ENCODE results near the gene PTPN2. TPM values are rescaled to one million over a fixed set of nuclear protein-coding genes. Genes with fewer than 3 reads are reported as not detected.

PTPN2 gene
- total RNA-seq, 2 experiments from 2014 or later: 54.9 to 69.7 TPM

DNA sequence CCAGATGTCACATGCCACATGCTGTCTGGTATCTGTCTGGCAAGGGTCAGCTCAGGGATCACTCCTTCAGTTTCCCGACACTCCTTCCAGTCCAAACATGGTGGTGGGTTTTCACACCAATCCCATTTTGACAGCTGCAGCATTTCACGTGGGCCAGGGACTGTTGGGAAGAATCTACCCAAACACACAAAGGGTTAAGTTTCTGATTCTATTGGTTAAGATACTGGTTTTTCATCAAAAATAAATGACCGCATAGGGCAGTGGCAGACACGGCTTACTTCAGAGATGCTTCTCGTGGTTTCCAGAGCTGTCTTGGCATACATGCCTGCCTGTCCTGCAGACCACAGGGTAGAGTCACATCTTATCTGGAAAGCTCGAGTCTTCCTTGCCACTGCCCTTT, 101.5 kb downstream of the PTPN2 start:
- no peaks in the 10 kb centered on the region for H3K9me3 ChIP-seq (ENCODE audit: low read length)
- no peaks in the 10 kb centered on the region for H4K20me1 ChIP-seq (ENCODE audit: insufficient read depth, low read length)
- no peak overlapping the region for H3K27ac ChIP-seq (ENCODE audit: low read depth, low read length, poor library complexity, severe bottlenecking)
- H3K79me2 ChIP-seq (ENCODE audit: insufficient read depth, low read depth, low read length): no peaks in the 10 kb centered on the region
- H3K36me3 ChIP-seq (ENCODE audit: insufficient read depth, low read length): no peaks in the 10 kb centered on the region
- no TSS peak for BruUV-seq (replicated peaks)
- no peaks in the 10 kb centered on the region for H3K4me1 ChIP-seq (ENCODE audit: insufficient read depth, low read length, poor library complexity, severe bottlenecking)
- H3K4me2 ChIP-seq (ENCODE audit: low read length): no peak overlapping the region
- no peak overlapping the region for H2AFZ ChIP-seq (ENCODE audit: low read length)
- DNase-seq (ENCODE audit: low spot score): no peak
- ChIA-PET POLR2A (interaction anchor here (1.1 kb wide), 1 partner anchor 42 kb away, joined by 3 read pairs; no protein-coding TSS in a partner anchor), CTCF (ENCODE audit: unreplicated experiment) (no interaction called here)
- no peaks in the 10 kb centered on the region for H3K9me2 ChIP-seq (ENCODE audit: insufficient read depth, low read length)
- intact Hi-C loops (cut with micrococcal nuclease; ENCODE audit: unreplicated experiment): no loop called here
- no peak overlapping the region for H3K4me3 ChIP-seq (ENCODE audit: low read depth, low read length, poor library complexity, severe bottlenecking)
- TF ChIP-seq, protein P1, sequence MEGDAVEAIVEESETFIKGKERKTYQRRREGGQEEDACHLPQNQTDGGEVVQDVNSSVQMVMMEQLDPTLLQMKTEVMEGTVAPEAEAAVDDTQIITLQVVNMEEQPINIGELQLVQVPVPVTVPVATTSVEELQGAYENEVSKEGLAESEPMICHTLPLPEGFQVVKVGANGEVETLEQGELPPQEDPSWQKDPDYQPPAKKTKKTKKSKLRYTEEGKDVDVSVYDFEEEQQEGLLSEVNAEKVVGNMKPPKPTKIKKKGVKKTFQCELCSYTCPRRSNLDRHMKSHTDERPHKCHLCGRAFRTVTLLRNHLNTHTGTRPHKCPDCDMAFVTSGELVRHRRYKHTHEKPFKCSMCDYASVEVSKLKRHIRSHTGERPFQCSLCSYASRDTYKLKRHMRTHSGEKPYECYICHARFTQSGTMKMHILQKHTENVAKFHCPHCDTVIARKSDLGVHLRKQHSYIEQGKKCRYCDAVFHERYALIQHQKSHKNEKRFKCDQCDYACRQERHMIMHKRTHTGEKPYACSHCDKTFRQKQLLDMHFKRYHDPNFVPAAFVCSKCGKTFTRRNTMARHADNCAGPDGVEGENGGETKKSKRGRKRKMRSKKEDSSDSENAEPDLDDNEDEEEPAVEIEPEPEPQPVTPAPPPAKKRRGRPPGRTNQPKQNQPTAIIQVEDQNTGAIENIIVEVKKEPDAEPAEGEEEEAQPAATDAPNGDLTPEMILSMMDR (conservative IDR thresholded peaks at IDR 0.05; ENCODE audit: low read length): no peak
- no peak for TF ChIP-seq EZH2phosphoT487 (IDR thresholded peaks at IDR 0.05; ENCODE audit: borderline replicate concordance, low read depth, low read length)

DNA sequence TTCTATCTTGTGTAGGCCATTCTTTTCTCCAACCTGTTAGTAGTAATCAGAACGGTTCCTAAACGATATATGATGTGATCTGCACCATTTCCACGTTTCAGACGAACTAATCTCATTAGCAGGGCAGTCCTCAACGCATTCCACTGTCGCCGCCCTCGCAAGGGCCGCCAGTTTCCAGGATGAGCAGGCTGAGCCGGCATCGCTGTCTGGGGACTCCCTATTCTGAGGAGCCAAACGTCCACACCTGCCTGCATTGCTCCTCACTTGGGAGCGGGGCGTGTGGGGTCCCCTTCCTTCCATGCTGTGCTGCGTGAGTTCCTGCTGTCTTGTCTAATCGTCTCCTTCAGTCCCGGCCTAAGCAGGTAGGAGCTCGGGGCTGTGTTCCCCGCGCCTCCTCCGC, 104.6 kb downstream of the PTPN2 start:
- Histone ChIP-seq H3K36me3 (ENCODE audit: insufficient read depth, low read length) (no peaks in the 10 kb centered on the region), H3K79me2 (ENCODE audit: insufficient read depth, low read depth, low read length) (no peaks in the 10 kb centered on the region), H3K4me2 (ENCODE audit: low read length) (no peak overlapping the region), H3K4me1 (ENCODE audit: insufficient read depth, low read length, poor library complexity, severe bottlenecking) (no peaks in the 10 kb centered on the region), H3K4me3 (ENCODE audit: low read depth, low read length, poor library complexity, severe bottlenecking) (no peak overlapping the region), H4K20me1 (ENCODE audit: insufficient read depth, low read length) (no peaks in the 10 kb centered on the region), H3K27ac (ENCODE audit: low read depth, low read length, poor library complexity, severe bottlenecking) (no peak overlapping the region), H3K9me3 (ENCODE audit: low read length) (no peaks in the 10 kb centered on the region), H2AFZ (ENCODE audit: low read length) (no peak overlapping the region), H3K9me2 (ENCODE audit: insufficient read depth, low read length) (no peaks in the 10 kb centered on the region)
- CTCF ChIA-PET (ENCODE audit: unreplicated experiment): interaction anchor here (0.6 kb wide), 1 partner anchor 211 kb away, joined by 5 read pairs; no protein-coding TSS in a partner anchor
- no peak for DNase-seq (ENCODE audit: low spot score)
- BruUV-seq (replicated peaks): no TSS peak
- TF ChIP-seq, protein P1 (conservative IDR thresholded peaks at IDR 0.05; ENCODE audit: low read length): no peak
- TF ChIP-seq EZH2phosphoT487 (IDR thresholded peaks at IDR 0.05; ENCODE audit: borderline replicate concordance, low read depth, low read length): no peak
- intact Hi-C loops (cut with micrococcal nuclease; ENCODE audit: unreplicated experiment): no loop called here
- POLR2A ChIA-PET: no interaction called here

DNA sequence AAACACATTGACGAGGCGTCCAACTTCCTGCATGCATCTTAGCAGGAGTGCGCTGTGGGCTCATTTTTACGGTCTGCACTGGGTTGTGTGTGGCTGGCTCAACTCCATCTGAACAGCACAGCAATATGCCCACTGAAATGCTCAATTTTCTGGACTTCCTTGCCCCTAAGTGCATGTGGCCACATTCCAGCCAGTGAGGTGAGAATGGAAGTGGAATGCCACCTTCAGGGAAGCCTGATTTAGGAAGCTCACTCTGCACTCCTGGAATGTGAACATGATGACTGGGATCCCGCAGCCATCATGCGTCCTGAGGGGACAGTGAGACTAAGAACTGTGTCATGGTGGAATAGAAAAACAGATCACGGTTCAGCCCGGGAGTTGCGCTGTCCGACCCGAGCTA, 105.0 kb downstream of the PTPN2 start:
- H3K4me3 ChIP-seq (ENCODE audit: low read depth, low read length, poor library complexity, severe bottlenecking): no peak overlapping the region
- DNase-seq (ENCODE audit: low spot score): no peak
- H3K36me3 ChIP-seq (ENCODE audit: insufficient read depth, low read length): no peaks in the 10 kb centered on the region
- H3K79me2 ChIP-seq (ENCODE audit: insufficient read depth, low read depth, low read length): no peaks in the 10 kb centered on the region
- ChIA-PET CTCF (ENCODE audit: unreplicated experiment) (interaction anchor here (0.6 kb wide), 1 partner anchor 211 kb away, joined by 5 read pairs; no protein-coding TSS in a partner anchor), POLR2A (no interaction called here)
- no peak overlapping the region for H3K27ac ChIP-seq (ENCODE audit: low read depth, low read length, poor library complexity, severe bottlenecking)
- no peak overlapping the region for H2AFZ ChIP-seq (ENCODE audit: low read length)
- BruUV-seq (replicated peaks): no TSS peak
- no peaks in the 10 kb centered on the region for H3K4me1 ChIP-seq (ENCODE audit: insufficient read depth, low read length, poor library complexity, severe bottlenecking)
- intact Hi-C loops (cut with micrococcal nuclease; ENCODE audit: unreplicated experiment): no loop called here
- no peak overlapping the region for H3K4me2 ChIP-seq (ENCODE audit: low read length)
- H3K9me2 ChIP-seq (ENCODE audit: insufficient read depth, low read length): no peaks in the 10 kb centered on the region
- no peak for TF ChIP-seq EZH2phosphoT487 (IDR thresholded peaks at IDR 0.05; ENCODE audit: borderline replicate concordance, low read depth, low read length)
- TF ChIP-seq, protein P1 (conservative IDR thresholded peaks at IDR 0.05; ENCODE audit: low read length): no peak
- no peaks in the 10 kb centered on the region for H4K20me1 ChIP-seq (ENCODE audit: insufficient read depth, low read length)
- H3K9me3 ChIP-seq (ENCODE audit: low read length): no peaks in the 10 kb centered on the region
